Measurements from ENCODE around the gene RASA3.

Gene RASA3

DNA sequence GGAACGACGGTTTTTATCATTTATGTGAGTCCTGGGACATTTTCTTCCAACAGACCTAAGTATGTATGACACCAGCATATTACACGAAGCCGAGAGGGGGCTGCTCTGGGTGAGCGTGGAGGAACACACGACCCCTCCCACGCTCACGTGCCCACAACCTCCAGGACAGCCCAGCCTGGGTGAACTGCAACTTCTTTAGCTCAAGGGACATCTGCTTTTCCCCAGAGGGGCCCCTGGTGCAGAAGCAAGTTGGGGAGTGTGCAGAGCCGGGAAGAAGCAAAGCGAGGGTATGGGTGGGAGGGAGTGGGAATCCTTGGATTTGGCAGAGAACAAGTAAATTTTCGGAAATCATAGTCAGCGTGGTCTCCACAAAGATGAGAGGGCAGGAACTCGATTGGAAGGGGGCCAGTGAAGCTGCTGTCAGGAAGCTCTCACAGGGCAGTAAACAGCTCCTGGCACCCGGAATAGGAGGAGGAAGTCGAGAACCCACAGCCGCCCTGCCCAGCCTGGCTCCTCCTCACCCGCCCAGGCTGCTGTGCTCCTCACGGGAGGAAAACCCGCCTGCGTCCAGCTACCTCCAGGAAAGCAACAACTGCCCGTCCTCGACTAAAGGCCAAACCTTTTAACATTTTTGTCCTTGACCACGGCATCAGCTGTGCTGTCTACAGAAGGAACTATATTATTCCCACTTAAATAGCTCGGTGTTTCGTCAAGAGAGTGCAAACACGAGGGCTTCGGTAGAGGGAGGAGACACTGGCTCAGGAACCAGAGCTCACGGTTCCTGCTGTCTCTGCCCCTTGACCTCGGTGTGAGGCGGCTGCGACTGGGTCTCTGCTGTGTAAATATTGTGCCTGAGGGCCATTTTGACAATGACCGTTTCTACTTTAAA is 29.5 kb upstream of the RASA3 start:
- TF ChIP-seq GATA3 (IDR thresholded peaks at IDR 0.05; ENCODE audit: low read depth, low read length) (no peak), GATA2 (IDR thresholded peaks at IDR 0.05; ENCODE audit: low read depth, low read length) (no peak)

DNA sequence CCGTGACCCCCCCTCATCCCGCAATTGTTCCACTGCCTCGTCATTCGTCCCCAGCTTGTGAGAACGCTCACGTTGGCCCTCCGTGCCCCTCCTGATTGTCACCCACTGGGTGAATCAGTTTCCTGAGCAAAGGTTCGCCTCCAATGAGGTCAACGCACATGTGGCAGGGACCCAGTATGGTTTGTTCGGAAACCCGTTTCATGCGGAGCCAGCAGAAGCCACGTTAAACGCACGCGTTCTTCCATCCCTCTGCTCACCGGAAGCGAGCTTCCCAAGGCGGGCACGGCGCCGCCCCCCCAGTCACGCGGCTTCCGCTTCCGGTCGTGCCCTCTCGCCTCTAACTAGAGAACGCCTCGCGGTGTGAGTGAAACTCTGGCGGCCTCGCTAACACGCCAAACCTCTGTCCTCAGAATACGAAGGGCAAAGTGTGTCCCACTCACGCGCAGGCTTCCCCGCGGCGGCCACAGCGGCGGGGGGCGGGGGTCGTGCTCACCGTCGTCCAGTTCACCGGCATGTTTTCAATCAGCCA is 28.7 kb upstream of the RASA3 start:
- TF ChIP-seq GATA2 (IDR thresholded peaks at IDR 0.05; ENCODE audit: low read depth, low read length) (no peak), GATA3 (IDR thresholded peaks at IDR 0.05; ENCODE audit: low read depth, low read length) (no peak)

DNA sequence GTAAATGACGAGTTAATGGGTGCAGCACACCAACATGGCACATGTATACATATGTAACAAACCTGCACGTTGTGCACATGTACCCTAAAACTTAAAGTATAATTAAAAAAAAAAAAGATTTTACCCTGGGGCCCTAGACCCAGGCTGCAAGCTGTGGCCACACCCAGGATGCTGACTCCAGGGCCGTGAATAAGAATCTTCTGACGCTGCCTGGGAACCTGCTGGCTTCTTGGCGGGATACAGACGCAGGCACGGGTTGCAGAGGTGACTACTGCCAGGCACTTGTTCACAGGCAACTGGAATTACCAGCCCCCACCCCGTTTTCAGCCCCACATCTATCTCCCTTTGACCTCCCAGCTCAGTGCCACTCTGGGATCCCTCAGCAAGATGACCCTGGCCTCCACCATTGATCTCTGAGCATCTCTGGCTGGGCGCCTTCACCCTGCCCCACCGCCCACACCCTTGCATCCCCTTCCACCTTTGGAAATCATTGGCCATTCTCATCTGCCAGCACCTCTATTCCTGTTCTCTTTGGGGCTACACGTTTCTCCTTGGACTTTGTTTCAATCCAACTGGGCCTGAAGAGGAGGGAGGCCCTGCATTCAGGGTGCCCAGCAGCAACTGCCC is 25.6 kb upstream of the RASA3 start:
- TF ChIP-seq GATA2 (IDR thresholded peaks at IDR 0.05; ENCODE audit: low read depth, low read length) (no peak), GATA3 (IDR thresholded peaks at IDR 0.05; ENCODE audit: low read depth, low read length) (no peak)

DNA sequence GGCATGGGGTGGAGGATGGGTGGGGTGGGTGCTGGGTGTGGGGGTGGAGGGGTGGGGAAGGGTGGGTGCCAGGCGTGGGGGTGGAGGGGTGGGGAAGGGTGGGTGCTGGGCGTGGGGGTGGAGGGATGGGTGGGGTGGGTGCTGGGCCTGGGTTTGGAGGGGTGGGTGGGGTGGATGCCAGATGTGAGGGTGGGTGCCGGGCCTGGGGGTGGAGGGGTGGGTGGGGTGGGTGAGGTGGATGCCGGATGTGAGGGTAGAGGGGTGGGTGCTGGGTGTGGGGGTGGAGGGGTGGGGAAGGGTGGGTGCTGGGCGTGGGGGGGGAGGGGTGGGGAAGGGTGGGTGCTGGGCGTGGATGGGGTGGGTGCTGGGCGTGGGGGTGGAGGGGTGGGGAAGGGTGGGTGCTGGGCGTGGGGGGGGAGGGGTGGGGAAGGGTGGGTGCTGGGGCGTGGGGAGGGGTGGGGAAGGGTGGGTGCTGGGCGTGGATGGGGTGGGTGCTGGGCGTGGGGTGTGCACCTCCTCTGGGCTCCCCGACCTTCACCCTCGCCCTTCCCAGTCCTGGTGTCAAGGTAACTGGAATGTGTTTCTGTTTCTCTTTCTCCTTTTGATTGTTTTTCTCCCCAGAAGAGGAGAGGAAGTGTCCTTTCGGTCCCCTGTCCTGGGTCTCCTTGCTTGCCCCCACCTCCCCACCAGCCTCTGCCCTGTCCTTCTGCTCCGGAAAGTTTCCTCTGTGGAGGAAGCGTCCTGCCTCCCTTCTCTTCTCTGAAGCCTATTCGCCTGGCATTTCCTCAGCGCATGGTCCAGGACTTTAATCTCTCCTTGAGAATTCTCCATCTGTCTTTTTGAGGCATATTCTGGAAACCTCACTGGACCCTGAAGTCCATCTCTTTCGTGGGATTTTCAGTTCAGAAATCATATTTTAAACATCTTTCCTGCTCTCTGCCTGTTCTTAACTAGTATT is 23.8 kb upstream of the RASA3 start:
- no peak for TF ChIP-seq GATA2 (IDR thresholded peaks at IDR 0.05; ENCODE audit: low read depth, low read length)
- TF ChIP-seq GATA3 (IDR thresholded peaks at IDR 0.05; ENCODE audit: low read depth, low read length): no peak

DNA sequence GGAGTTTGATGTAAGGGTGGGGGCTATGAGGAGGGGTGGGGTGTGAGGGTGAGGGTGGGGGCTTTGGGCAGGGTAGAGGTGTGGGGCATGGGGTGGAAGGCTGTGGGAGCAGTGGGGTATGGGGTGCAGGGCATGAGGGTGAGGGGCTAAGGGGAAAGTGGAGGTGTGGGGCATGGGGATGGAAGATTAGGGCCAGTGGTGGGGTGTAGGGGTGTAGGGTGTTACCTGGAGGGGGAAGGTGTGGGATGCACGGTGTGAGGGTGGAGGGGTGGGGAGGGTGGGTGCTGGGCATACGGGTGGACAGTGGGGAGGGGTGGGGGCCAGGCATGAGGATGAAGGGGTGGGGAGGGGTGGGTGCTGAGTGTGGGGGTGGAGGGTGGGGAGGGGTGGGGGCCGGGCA is 22.9 kb upstream of the RASA3 start:
- TF ChIP-seq GATA2 (IDR thresholded peaks at IDR 0.05; ENCODE audit: low read depth, low read length): no peak
- TF ChIP-seq GATA3 (IDR thresholded peaks at IDR 0.05; ENCODE audit: low read depth, low read length): no peak

DNA sequence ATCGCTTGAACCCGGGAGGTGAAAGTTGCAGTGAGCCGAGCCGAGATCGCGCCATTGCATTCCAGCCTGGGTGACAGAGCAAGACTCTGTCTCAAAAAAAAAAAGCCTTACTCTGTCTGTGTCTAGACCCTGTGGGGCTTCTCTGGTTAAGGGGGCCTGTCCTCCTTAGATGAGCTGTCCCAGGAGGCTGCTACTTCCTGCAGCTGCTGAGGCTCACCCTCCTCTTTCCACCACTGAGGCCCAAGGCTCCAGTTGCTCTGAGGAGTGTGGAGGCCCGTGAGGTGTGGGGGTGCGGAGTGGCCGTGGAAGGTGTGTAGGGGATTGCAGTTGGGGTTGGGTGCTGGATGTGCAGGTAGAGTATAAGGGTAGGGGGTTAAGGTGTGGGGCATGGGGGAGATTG is 22.1 kb upstream of the RASA3 start:
- TF ChIP-seq GATA3 (IDR thresholded peaks at IDR 0.05; ENCODE audit: low read depth, low read length) (no peak), GATA2 (IDR thresholded peaks at IDR 0.05; ENCODE audit: low read depth, low read length) (no peak)

DNA sequence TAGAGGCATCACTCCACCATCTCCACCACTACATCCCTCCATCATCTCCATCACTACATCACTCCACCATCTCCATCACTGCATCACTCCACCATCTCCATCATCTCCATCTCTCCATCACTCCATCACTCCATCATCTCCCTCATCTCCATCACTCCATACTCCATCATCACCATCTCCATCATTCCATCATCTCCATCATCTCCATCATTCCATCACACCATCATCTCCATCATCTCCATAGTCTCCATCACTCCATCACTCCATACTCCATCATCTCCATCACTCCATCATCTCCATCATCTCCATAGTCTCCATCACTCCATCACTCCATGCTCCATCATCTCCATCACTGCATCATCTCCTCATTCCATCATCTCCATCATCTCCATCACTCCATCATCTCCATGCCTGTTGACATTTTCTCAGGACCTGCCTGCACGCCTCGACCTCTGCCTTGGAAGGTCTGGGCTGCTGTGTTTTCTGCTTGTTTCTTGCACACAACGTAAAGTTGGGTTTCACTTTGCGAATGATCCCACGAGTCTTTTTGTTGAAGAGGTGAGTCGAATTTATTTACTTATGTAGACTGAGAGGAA is 21.2 kb upstream of the RASA3 start:
- TF ChIP-seq GATA3 (IDR thresholded peaks at IDR 0.05; ENCODE audit: low read depth, low read length): no peak
- no peak for TF ChIP-seq GATA2 (IDR thresholded peaks at IDR 0.05; ENCODE audit: low read depth, low read length)

DNA sequence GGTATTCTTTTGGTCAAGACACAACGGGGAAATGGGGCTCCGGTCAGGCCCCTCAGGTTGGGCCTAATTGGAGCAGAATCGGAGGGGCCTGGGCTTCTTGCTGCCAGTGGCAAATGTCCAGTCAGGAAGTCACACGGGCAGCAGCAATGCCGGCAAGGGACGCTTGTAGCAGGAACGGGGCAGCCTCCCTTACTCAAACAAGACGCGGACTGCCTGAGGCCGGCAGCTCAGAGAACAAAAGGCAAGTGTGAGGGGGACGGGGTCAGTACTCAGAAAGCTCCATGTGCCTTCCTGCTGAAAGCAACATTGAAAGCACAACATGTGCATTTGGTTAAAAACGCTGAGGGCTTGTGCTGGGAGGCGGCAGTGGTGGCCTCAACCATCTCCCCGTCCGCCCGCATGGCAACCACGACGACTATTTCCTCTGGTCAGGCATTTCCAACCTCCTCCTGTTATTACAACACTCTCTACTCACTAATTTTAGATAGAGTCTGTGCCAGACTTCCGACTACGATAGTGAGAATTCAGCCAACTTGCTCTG is 20.5 kb upstream of the RASA3 start:
- TF ChIP-seq GATA2 (IDR thresholded peaks at IDR 0.05; ENCODE audit: low read depth, low read length) (no peak), GATA3 (IDR thresholded peaks at IDR 0.05; ENCODE audit: low read depth, low read length) (no peak)

DNA sequence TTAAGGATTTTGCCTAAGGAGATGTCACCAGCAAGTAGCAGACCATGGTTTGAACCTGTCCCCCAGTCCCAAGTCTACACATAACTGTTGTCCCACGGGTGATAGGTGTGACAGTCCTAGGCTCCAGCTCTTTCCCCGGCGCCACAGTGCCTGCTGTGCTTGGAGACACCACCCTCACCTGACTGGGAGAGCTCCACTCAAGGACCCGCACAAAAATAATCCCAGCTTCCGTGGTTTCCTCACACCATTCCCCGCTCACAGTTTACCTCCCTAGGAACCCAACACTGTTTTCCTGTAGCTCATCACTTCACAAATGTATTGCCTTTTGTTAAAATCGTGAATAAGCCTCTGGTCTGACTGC is 19.8 kb upstream of the RASA3 start:
- no peak for TF ChIP-seq GATA3 (IDR thresholded peaks at IDR 0.05; ENCODE audit: low read depth, low read length)
- TF ChIP-seq GATA2 (IDR thresholded peaks at IDR 0.05; ENCODE audit: low read depth, low read length): no peak

DNA sequence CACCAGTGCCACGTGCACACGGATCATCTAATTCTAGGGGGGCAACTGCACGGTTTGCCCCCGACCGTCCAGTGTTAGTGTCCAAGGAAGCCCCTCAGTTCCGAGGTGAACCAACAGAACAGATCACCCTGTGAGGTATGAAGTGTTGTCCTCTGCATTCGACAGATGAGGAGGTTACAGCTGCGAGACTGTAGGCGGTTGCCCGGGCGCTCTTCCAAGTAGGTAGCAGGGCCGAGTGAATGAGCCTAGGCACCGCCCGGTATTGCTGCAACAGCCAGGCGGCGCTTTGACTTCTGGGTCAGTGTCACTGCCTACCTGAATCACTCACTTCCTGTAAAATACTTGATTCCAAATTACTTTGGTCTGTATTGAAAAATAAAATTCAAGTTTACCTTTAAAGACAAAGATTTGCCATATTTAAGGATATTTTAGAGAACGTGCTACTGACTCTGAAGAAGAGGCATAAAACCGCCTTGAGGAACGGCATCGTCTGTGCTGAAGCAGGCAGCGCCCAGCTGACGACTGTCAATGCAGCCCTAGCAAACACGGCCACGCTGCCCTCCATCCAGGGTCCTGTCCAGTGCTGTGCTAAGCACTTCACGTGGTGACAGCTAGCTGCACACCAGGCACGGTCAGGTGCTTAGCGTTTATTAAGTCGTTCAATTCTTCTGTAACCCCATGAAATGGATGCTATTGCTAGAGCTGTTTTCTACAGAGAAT is 19.3 kb upstream of the RASA3 start:
- TF ChIP-seq GATA3 (IDR thresholded peaks at IDR 0.05; ENCODE audit: low read depth, low read length): no peak
- no peak for TF ChIP-seq GATA2 (IDR thresholded peaks at IDR 0.05; ENCODE audit: low read depth, low read length)

DNA sequence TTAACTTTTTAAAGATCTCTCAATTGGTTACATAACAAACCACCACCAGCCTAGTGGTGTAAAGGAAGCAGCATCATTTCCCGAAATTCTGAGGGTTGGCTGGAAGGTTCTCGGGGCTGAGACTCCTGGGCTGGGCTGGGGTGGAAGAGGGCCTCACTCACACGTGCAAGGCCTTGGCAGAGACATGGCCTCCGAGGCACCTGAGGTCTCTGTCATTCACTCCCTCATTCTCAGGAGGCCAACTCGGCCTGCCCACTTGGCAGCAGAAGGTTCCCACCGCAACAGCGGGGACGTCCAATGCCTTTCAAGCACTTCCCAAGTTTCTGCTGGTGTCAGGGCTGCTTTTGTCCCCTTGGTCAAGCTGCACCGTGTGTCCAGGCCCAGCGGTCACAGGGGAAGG is 18.6 kb upstream of the RASA3 start:
- TF ChIP-seq GATA3 (IDR thresholded peaks at IDR 0.05; ENCODE audit: low read depth, low read length): no peak
- no peak for TF ChIP-seq GATA2 (IDR thresholded peaks at IDR 0.05; ENCODE audit: low read depth, low read length)

DNA sequence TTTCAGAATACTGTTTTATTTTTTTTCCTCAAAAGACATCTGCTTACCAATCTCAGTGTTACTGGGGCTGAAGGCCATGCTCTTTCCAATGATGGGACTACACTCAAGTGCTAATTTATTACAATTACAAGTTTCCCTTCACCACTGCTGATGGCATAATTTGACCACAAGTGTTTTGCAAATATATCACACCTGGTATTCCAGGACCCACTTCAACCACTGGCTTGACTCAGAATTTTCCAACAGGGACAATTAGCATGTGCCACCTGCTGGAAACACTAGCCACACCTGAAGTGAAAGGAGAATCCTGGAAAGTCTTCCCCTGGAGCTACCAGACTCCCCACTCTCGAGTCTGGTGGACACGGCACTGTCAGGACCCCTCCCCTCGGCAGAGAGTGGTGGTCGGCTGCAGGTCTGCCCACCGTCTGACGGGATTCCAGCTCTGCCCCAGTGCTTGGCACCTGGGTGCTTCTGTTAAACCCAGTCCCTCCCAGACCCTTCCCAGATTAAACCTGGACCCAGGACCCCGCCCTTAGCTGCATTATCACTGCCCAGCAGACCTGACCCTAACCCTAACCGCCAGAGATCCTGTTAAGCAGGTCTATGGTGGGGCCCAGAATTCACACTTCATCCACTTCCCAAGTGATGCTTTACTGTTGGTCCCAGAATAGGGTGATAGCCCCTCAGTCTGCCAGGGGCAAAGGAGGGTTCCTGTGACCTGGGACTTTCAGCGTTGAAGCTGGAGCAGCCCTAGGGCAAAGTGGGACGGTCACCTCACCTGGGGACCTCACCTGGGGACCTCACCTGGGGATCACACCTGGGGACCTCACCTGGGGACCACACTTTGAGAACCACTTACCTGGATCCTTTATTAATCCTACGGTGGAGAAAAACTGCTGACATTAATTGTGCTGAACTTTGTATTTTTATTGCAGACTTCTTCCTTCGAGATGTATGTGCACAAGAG is 17.6 kb upstream of the RASA3 start:
- TF ChIP-seq GATA2 (IDR thresholded peaks at IDR 0.05; ENCODE audit: low read depth, low read length) (no peak), GATA3 (IDR thresholded peaks at IDR 0.05; ENCODE audit: low read depth, low read length) (no peak)
